HG03280 (cell line): Measurements from ENCODE around the gene SRP68.

Source experiments
- ATAC-seq: cut with Tn5 transposase; IDR thresholded peaks from one replicate; pipeline ENCODE4 v1.9.1; 2021; ENCODE audit warnings: mild to moderate bottlenecking, moderate library complexity; ENCODE audit not compliant: unreplicated experiment

SRP68 gene

GRCh38 chr17:76090517-76091129, 18.3 kb upstream of the SRP68 start:
- ATAC-seq: no peak

- no peak for ATAC-seq
Measured at GRCh38 chr17:76089680-76090516, 17.6 kb upstream of the SRP68 start.

- no peak for ATAC-seq
Measured at GRCh38 chr17:76088868-76089576, 16.7 kb upstream of the SRP68 start.

GRCh38 chr17:76088041-76088867, 15.9 kb upstream of the SRP68 start:
- no peak for ATAC-seq

GRCh38 chr17:76087531-76087930, 15.2 kb upstream of the SRP68 start:
- no peak for ATAC-seq

GRCh38 chr17:76086384-76086783, 14.1 kb upstream of the SRP68 start:
- ATAC-seq: no peak

GRCh38 chr17:76085731-76086366, 13.5 kb upstream of the SRP68 start:
- no peak for ATAC-seq

- no peak for ATAC-seq
Measured at GRCh38 chr17:76085066-76085730, 12.9 kb upstream of the SRP68 start.

GRCh38 chr17:76083536-76084182, 11.3 kb upstream of the SRP68 start:
- ATAC-seq: no peak

GRCh38 chr17:76082326-76083251, 10.3 kb upstream of the SRP68 start:
- ATAC-seq: no peak

GRCh38 chr17:76081295-76082210, 9.2 kb upstream of the SRP68 start:
- no peak for ATAC-seq

GRCh38 chr17:76080768-76081287, 8.5 kb upstream of the SRP68 start:
- ATAC-seq: no peak

- ATAC-seq: no peak
Measured at GRCh38 chr17:76079956-76080767, 7.8 kb upstream of the SRP68 start.

- ATAC-seq: no peak
Measured at GRCh38 chr17:76079535-76079955, 7.2 kb upstream of the SRP68 start.

- ATAC-seq: no peak
Measured at GRCh38 chr17:76078860-76079534, 6.7 kb upstream of the SRP68 start, which contains the start of gene ZACN. Gene ZACN, plus strand, starts transcription at chr17:76079182. Its CDS starts 83 bp downstream, at chr17:76079265.
